Aorta (tissue), 5 donors: ENCODE data around the gene PTTG1. TPM values are rescaled to one million over a fixed set of nuclear protein-coding genes. Genes with fewer than 3 reads are reported as not detected.
"Not testable (repeated sequence)": the region's sequence is repeated elsewhere in the genome, so short reads cannot be mapped to it uniquely, and the experiment has no call there.

Source experiments
- ATAC-seq: fragments of 200-7000 bp; cut with Tn5 transposase; one replicate; pipeline ENCODE4 v1.9.1; 2022; ENCODE audit warnings: moderate library complexity; ENCODE audit not compliant: low FRiP score
- DNase-seq, 2 donors: peaks; one replicate each; pipeline ENCODE4 v3.0.0-alpha.2; 2020
- H3K27ac ChIP-seq, 2 donors: one replicate each; pipeline ENCODE4 v1.5.1; 2013; ENCODE audit warnings: low read length in 2 of 2, mild to moderate bottlenecking in 2 of 2, moderate library complexity in 2 of 2, control low read depth in 1 of 2, inconsistent platforms in 1 of 2, low read depth in 1 of 2
- H3K27me3 ChIP-seq, 2 donors: one replicate each; pipeline ENCODE4 v1.6.1; 2013; ENCODE audit warnings: control low read depth in 1 of 2, low read length in 1 of 2, mild to moderate bottlenecking in 1 of 2, moderate library complexity in 1 of 2; ENCODE audit not compliant: insufficient read depth in 2 of 2, control insufficient read depth in 1 of 2
- H3K36me3 ChIP-seq, 2 donors: one replicate each; pipeline ENCODE4 v1.6.1; 2013; ENCODE audit warnings: control low read depth in 1 of 2, low read length in 1 of 2, mild to moderate bottlenecking in 1 of 2; ENCODE audit not compliant: insufficient read depth in 2 of 2, control insufficient read depth in 1 of 2
- H3K4me1 ChIP-seq, 2 donors: one replicate each; pipeline ENCODE4 v1.6.1; 2013; ENCODE audit warnings: low read length in 2 of 2, control low read depth in 1 of 2, mild to moderate bottlenecking in 1 of 2, moderate library complexity in 1 of 2; ENCODE audit not compliant: insufficient read depth in 2 of 2, control insufficient read depth in 1 of 2
- H3K4me3 ChIP-seq, 2 donors: one replicate each; pipeline ENCODE4 v1.5.1; 2013; ENCODE audit warnings: low read length in 2 of 2, control low read depth in 1 of 2, mild to moderate bottlenecking in 1 of 2
- H3K9me3 ChIP-seq: one replicate; pipeline ENCODE4 v1.6.1; 2013; ENCODE audit warnings: mild to moderate bottlenecking, low read length; ENCODE audit not compliant: control insufficient read depth
- WGBS, 2 donors: extraction: QIAGEN DNeasy Blood & Tissue Kit; methylation state at CpG; one replicate each; pipeline ENCODE4 v1.1.7; 2013; 5-methylcytosine and 5-hydroxymethylcytosine counted together
- intact Hi-C, 2 donors: fragments of 100-400 bp; cut with DNase I; formaldehyde crosslinking; loops; one replicate each; pipeline versions ENCODE4 v1.14.2 to v1.15.0; 2022
- polyA plus RNA-seq, 2 donors: library from polyadenylated mRNA; stranded (reverse); fragments of 200-250 nt; gene quantifications; one replicate each; pipeline ENCODE4 v1.2.3, GENCODE V29; 2013
- total RNA-seq, 2 donors: library from RNA; stranded (reverse); fragmentation: NEBNext Ultra II Directional; extraction: Animal tissue kit (Norgen Biotek cat#: 25700); gene quantifications; one replicate each; pipeline ENCODE4 v1.2.1, GENCODE V29; 2021
- donor health status: healthy with polysubstance abuse.
- donor health status: Bipolar disorder and iron deficiency.
- donor health status: DM: no; HTN: no; CAD: no.
- donor health status: DM: no; HTN: no; CAD: no.
- donor health status: DM: yes; HTN: yes; CAD: no.

The PTTG1 gene
- total and polyA plus RNA-seq, 4 donors = 3.0 to 18.7 (median 5.0) TPM

DNA sequence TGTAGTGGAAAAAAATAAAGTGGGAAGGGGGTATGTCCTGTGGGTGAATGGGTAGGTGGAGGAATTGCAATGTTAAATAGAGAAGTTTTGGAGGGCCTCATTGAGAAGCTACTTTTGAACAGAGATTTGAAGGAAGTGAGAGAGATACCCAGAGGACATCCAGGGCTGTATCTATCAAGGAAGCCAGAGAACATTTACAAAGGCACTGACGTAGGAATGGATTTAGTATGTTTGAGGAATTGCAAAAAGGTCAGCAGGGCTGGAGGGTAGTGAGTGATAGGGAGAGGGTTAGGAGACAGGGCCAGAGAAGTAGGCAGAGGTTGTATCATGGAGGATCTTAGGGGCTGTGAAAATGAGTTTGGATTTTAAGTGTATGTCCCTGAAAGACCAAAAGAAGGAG lies 13.9 kb downstream of the PTTG1 start:
- Histone ChIP-seq H3K36me3 (no peaks in the 10 kb centered on the region), H3K27ac (no peak overlapping the region), H3K9me3 (no peaks in the 10 kb centered on the region), H3K4me1 (no peaks in the 10 kb centered on the region), H3K4me3 (no peak overlapping the region), H3K27me3 (no peaks in the 10 kb centered on the region)
- DNase-seq (no peak), ATAC-seq (no peak)
- intact Hi-C loops = no loop called here
- 91 to 93% methylated on average over 1 of the region's 1 CpG for WGBS, 2 donors

DNA sequence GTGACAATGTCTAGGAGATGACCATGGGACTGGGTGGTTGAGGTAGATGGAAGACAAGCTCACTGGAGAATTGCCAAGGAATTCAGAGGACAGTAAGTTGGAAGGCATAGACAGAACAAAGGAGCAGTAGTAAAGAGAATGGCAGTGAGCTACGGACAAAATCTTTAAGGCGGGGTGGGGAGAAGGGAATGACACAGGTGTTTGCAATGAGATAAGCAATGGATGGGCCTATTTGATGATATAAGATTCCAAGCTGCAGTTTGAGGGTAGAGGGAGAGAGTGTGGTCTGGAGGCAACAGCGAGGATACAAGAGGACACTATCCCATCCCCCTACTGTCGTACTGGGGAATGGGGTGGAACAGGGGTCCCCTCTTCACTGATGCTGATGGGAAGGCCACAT lies 14.4 kb downstream of the PTTG1 start:
- Histone ChIP-seq H3K4me1 (no peaks in the 10 kb centered on the region), H3K36me3 (no peaks in the 10 kb centered on the region), H3K9me3 (no peaks in the 10 kb centered on the region), H3K27ac (no peak overlapping the region), H3K27me3 (no peaks in the 10 kb centered on the region), H3K4me3 (no peak overlapping the region)
- ATAC-seq (no peak), DNase-seq (no peak)
- WGBS, 2 donors = 88 to 92% methylated on average over 4 of the region's 4 CpGs
- intact Hi-C loops = no loop called here

DNA sequence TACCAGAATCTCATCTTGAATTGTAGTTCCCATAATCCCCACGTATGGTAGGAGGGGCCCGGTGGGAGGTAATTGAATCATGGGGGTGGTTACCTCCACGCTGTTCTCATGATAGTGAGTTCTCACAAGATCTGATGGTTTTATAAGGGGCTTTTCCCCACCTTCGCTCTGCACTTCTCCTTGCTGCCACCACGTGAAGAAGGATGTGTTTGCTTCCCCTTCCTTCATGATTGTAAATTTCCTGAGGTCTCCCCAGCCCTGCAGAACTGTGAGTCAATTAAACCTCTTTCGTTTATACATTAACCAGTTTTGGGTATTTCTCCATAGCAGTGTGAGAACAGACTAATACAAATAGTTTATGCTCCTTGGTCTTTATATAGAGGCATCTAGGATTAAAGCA lies 15.0 kb downstream of the PTTG1 start:
- H3K27ac ChIP-seq, H3K9me3 ChIP-seq, ATAC-seq, DNase-seq, H3K4me3 ChIP-seq, H3K36me3 ChIP-seq, H3K4me1 ChIP-seq, intact Hi-C loops, H3K27me3 ChIP-seq: not testable (repeated sequence)
- WGBS, 2 donors = 50 to 59% methylated on average over 6 of the region's 6 CpGs

DNA sequence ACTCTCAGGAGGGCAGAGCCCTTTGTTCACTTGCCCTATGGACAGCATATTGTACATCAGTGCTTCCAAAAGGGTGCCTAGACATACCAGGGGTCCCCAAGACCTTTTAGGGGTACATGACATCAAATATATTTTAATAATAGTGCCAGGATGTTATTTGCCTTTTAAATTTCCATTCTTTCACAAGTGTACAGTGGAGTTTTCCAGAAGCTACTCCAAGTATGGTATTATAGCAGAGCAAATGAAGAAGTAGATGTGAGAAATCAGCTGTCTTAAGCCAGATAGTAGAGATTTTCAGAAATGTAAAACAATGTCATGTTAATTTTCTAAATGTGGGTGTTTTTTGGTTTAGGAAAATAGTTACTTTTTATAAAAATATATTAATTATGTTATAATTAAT lies 15.6 kb downstream of the PTTG1 start:
- ATAC-seq (no peak), DNase-seq (no peak)
- Histone ChIP-seq H3K9me3 (no peaks in the 10 kb centered on the region), H3K27me3 (no peaks in the 10 kb centered on the region), H3K36me3 (no peaks in the 10 kb centered on the region), H3K4me1 (no peaks in the 10 kb centered on the region), H3K4me3 (no peak overlapping the region), H3K27ac (no peak overlapping the region)
- intact Hi-C loops = no loop called here

DNA sequence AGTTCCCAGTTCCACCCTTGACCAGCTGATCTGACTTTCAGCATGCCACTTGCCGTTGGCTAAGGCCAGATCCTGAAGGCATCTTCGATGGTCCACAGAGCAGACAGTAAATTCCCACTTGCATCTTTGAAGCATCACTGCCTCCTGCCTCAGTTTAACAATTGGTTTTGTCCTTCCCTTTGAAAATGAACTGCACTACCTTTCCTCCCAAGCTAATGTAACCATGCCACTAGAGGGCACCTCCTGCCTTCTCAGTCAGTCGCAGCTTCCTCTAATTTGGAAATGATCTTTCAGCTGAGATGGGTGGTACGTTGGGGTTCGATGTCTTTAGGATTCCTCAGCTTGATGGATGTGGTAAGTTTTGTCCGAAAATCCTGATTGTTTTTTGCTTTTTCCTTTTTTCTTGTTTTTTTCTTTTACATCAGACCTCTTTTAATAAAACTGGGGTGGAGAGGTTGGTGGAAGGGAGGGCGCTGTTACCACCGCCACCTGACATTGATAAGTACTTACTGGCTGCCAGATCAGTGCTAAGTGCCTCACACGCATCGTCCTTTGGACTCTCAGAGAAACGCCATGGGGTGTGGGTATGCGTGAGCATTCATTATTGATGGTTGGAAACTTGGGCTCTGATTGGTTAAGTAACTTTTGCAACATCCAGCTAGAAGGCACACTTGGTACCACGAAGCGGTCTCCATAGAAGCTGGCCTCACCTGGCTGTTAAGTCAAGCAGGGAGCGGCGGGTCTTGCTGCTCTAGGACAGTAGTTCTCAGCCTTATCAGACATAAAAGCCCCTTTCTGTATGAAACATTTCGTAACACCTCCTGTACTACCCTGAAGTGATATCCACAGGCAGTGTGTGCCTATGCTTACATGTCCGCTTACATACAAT lies 16.9 kb downstream of the PTTG1 start:
- no peaks in the 10 kb centered on the region for H3K4me1 ChIP-seq
- no peaks in the 10 kb centered on the region for H3K27me3 ChIP-seq
- intact Hi-C loops = loop anchor here in 1 of 2 donors (2.0 kb wide), 1 partner anchor 70 kb away; no protein-coding TSS in a partner anchor
- no peak for DNase-seq
- ATAC-seq = peak; percentile 83
- H3K27ac ChIP-seq = no peak overlapping the region
- 2 to 4% methylated on average over 18 of the region's 18 CpGs for WGBS, 2 donors
- H3K4me3 ChIP-seq = peak overlapping the region; percentile 2 to 21
- no peaks in the 10 kb centered on the region for H3K9me3 ChIP-seq
- no peaks in the 10 kb centered on the region for H3K36me3 ChIP-seq

DNA sequence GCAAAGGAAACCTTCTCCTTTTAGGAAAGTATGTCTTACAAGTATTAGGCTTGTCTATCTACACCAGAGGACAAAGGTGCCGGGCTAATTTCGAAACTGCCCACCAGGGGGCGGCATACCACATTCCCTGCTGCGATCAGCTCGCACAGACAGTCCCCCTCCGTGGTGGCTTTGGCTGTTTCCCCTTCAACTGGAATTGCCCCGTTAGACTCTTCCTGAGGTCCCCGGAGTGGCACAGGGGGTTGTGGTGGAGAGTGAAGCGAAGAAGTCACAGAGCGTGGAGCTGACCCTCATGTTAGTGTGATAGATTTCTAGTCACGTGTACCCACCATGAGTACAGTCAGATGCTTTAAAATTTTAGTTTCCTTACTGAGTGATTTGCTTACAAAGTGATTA lies 17.5 kb downstream of the PTTG1 start:
- peak overlapping the region; percentile 2 to 21 for H3K4me3 ChIP-seq
- intact Hi-C loops = loop anchor here in 1 of 2 donors (2.0 kb wide), 1 partner anchor 70 kb away; no protein-coding TSS in a partner anchor
- peak; percentile 92 for ATAC-seq
- peak; percentile 90 to 95 for DNase-seq
- H3K4me1 ChIP-seq = no peaks in the 10 kb centered on the region
- no peaks in the 10 kb centered on the region for H3K27me3 ChIP-seq
- no peaks in the 10 kb centered on the region for H3K36me3 ChIP-seq
- H3K27ac ChIP-seq = no peak overlapping the region
- no peaks in the 10 kb centered on the region for H3K9me3 ChIP-seq
- 0 to 1% methylated on average over 11 of the region's 11 CpGs for WGBS, 2 donors

DNA sequence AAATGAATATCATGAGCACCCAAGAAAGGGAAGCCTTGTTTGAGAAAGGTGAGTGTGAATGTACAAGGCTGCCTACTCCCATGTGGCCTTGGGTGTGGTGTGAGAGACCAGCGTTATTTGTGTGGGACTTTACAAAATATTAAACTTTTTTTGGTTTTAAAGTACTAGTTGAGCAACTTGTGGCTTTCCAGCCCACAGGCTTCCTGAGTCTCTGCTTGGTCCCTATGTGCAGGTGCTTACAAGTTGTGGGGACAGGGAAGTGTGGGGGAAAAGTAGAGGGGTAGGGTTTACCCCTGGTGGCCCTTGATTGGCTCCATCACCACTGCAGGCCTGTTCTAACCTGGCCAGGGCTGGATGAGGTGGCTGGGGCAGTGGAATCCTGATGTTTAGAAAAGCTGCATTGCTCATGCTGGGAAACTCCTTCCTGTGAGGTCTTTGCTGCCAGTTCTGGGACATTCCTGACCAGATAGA lies 19.7 kb downstream of the PTTG1 start:
- H3K36me3 ChIP-seq = no peaks in the 10 kb centered on the region
- no peaks in the 10 kb centered on the region for H3K9me3 ChIP-seq
- intact Hi-C loops = no loop called here
- no peaks in the 10 kb centered on the region for H3K4me1 ChIP-seq
- DNase-seq = no peak
- 34 to 81% methylated on average over 1 of the region's 1 CpG for WGBS, 2 donors
- no peak for ATAC-seq
- H3K4me3 ChIP-seq = no peak overlapping the region
- H3K27me3 ChIP-seq = no peaks in the 10 kb centered on the region
- no peak overlapping the region for H3K27ac ChIP-seq

DNA sequence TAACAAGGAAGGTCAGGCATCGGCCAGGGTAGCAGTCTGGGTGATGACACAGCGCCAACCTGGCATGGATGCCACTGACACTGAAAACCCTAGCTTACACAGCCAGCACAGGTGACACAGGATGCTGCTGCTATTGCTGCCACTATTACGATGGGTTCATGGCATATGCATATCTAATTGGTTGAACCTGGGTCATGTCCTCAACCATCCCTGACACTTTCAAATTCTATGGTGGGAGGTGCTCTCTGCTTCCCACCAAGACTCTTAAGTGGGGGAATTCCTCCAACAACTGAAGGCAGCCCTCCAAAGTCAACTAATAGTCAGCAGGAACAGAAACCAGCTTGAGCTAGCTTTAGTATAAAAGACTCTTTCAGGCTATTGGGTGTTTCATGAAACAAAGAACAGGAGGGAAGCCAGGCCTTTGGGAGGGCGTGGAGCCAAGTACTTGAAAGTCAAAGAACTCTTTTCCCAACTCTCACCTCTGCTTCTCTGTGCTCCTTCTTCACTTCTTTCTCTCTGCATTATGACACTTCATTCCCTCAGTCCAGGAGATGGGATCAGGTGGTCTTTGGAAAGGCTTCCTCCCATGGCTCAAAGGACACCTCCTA lies 21.3 kb downstream of the PTTG1 start:
- ATAC-seq = no peak
- WGBS, 2 donors = 71 to 77% methylated on average over 4 of the region's 4 CpGs
- no peaks in the 10 kb centered on the region for H3K4me1 ChIP-seq
- no peaks in the 10 kb centered on the region for H3K9me3 ChIP-seq
- no peak overlapping the region for H3K4me3 ChIP-seq
- no peaks in the 10 kb centered on the region for H3K36me3 ChIP-seq
- DNase-seq = no peak
- intact Hi-C loops = no loop called here
- H3K27ac ChIP-seq = no peak overlapping the region
- no peaks in the 10 kb centered on the region for H3K27me3 ChIP-seq

DNA sequence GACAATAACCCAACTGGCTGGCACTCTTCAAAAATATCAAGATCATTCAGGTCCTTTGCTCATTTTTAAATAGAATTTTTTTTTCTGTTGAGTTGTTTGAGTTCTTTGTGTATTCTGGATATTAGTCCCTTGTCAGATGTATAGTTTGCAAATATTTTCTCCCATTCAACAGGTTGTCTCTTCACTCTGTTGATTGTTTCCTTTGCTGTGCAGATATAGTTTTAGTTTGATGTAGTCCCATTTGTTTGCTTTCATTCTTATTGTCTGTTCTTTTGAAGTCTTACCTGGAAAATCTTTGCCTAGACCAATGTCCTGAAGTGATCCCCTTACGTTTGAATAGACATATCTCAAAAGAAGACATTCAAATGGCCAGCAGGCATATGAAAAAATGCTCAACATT lies 22.8 kb downstream of the PTTG1 start:
- H3K27ac ChIP-seq = no peak overlapping the region

More for the DNA sequence above, 22.8 kb downstream of the PTTG1 start:
- 85% methylated on average over 1 of the region's 1 CpG for WGBS, 2 donors
- DNase-seq = no peak
- intact Hi-C loops = no loop called here
- H3K36me3 ChIP-seq = no peaks in the 10 kb centered on the region
- no peaks in the 10 kb centered on the region for H3K27me3 ChIP-seq
- no peak overlapping the region for H3K4me3 ChIP-seq
- H3K4me1 ChIP-seq = no peaks in the 10 kb centered on the region
- H3K9me3 ChIP-seq = peaks cover 3% of the 10 kb centered on the region
- ATAC-seq = no peak
